ENCODE measurements around the gene IL1B.

Gene IL1B

DNA sequence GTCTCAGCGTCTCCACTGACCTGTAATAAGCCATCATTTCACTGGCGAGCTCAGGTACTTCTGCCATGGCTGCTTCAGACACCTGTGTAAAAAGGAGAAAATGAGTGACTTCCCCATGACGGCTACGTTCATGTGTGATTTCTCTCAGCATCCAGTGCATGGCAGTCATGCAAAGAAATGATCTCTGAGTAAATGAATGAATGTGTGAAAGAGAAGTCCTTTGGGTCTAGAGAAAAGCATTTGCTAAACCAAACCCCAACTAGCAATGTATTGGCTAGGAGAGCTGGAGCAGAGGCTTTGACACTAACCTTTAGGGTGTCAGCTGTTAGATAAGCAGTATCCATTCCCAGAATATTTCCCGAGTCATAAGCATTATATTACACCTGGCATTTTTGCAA is 417 bp downstream of the IL1B start:
- Histone ChIP-seq H3K9ac (ENCODE audit: low read length) (peak overlapping the region; percentile 72), H2BK12ac (ENCODE audit: low read length in 2 of 2) (no peak overlapping the region), H2BK120ac (ENCODE audit: low read depth, low read length) (no peak overlapping the region), H3K18ac (ENCODE audit: low read depth in 1 of 2, low read length in 2 of 2) (no peak overlapping the region), H3K4me2 (ENCODE audit: low read length, poor library complexity, severe bottlenecking) (no peak overlapping the region), H4K8ac (ENCODE audit: low read length) (no peak overlapping the region), H3K4me3 (ENCODE audit: insufficient read depth in 1 of 2, low read depth in 1 of 2, low read length in 2 of 2) (peak overlapping the region in 1 of 2 experiments; percentile 52), H3K9me3 (ENCODE audit: control insufficient read depth, low read length) (no peaks in the 10 kb centered on the region), H3K4me1 (ENCODE audit: control insufficient read depth, insufficient read depth, low read depth, low read length) (peaks cover 3% of the 10 kb centered on the region), H3K27me3 (ENCODE audit: control insufficient read depth in 1 of 2, insufficient read depth in 1 of 2, low read length in 2 of 2) (peaks cover 0 to 8% of the 10 kb centered on the region in 2 experiments), H2AK5ac (ENCODE audit: low read length, severe bottlenecking) (no peak overlapping the region), H3K79me1 (replicated peaks; ENCODE audit: low read length, poor library complexity, severe bottlenecking) (no peaks in the 10 kb centered on the region), H3K23ac (ENCODE audit: low read length in 2 of 2) (no peak overlapping the region), H4K91ac (ENCODE audit: low read length) (no peak overlapping the region), H3K4ac (ENCODE audit: low read depth in 1 of 2, low read length in 2 of 2) (no peak overlapping the region), H3K36me3 (ENCODE audit: control insufficient read depth in 1 of 2, insufficient read depth in 2 of 2, low read depth in 1 of 2, low read length in 2 of 2) (peaks cover 0 to 4% of the 10 kb centered on the region in 2 experiments), H2BK15ac (ENCODE audit: low read depth, poor library complexity, severe bottlenecking) (no peak overlapping the region), H2BK5ac (ENCODE audit: low read depth, low read length, poor library complexity, severe bottlenecking) (no peak overlapping the region), H2AFZ (ENCODE audit: low read depth, low read length) (no peak overlapping the region), H3K14ac (ENCODE audit: low read length in 2 of 2) (no peak overlapping the region), H3K27ac (ENCODE audit: low read length, poor library complexity, severe bottlenecking) (no peak overlapping the region)
- WGBS: 94% methylated on average over 4 of the region's 5 CpGs
- no peak for DNase-seq

DNA sequence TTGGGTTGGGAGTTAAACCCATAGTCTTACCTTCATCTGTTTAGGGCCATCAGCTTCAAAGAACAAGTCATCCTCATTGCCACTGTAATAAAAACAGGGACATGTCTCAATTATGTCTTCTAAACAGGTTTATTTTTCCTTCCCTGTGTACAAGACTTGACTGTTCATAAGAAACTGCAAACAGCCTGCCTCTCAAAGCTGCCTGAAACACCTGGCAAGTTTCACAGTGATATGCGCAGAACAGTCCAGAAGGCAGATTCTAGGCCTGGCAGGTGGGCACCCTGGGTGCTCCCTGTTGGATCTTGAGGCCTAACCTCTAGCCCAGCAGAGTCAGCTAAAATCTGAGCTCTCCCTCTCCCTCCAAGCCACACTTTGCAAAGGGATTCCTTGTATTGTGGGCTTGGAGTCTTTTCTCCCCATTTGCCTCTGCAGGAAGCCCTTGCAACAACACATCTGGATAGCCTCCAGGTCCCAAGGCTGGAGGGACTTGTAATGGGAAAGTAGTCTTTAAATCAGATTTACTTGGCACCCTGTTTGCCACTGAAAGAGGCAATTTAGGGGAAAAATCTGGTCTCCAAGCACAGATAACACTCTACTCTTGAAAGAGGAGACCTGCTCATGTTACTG is 930 bp downstream of the IL1B start:
- Histone ChIP-seq H3K79me1 (replicated peaks; ENCODE audit: low read length, poor library complexity, severe bottlenecking) (no peaks in the 10 kb centered on the region), H2BK120ac (ENCODE audit: low read depth, low read length) (peak overlapping the region; percentile 36), H3K9me3 (ENCODE audit: control insufficient read depth, low read length) (no peaks in the 10 kb centered on the region), H3K27me3 (ENCODE audit: control insufficient read depth in 1 of 2, insufficient read depth in 1 of 2, low read length in 2 of 2) (peaks cover 0 to 8% of the 10 kb centered on the region in 2 experiments), H3K36me3 (ENCODE audit: control insufficient read depth in 1 of 2, insufficient read depth in 2 of 2, low read depth in 1 of 2, low read length in 2 of 2) (peaks cover 0 to 4% of the 10 kb centered on the region in 2 experiments), H3K4me3 (ENCODE audit: insufficient read depth in 1 of 2, low read depth in 1 of 2, low read length in 2 of 2) (peak overlapping the region in 1 of 2 experiments; percentile 52), H2BK15ac (ENCODE audit: low read depth, poor library complexity, severe bottlenecking) (no peak overlapping the region), H2BK12ac (ENCODE audit: low read length in 2 of 2) (no peak overlapping the region), H3K4me2 (ENCODE audit: low read length, poor library complexity, severe bottlenecking) (no peak overlapping the region), H4K91ac (ENCODE audit: low read length) (no peak overlapping the region), H2AFZ (ENCODE audit: low read depth, low read length) (no peak overlapping the region), H3K4ac (ENCODE audit: low read depth in 1 of 2, low read length in 2 of 2) (no peak overlapping the region), H3K4me1 (ENCODE audit: control insufficient read depth, insufficient read depth, low read depth, low read length) (peaks cover 3% of the 10 kb centered on the region), H4K8ac (ENCODE audit: low read length) (no peak overlapping the region), H3K14ac (ENCODE audit: low read length in 2 of 2) (no peak overlapping the region), H3K9ac (ENCODE audit: low read length) (peak overlapping the region; percentile 72), H3K23ac (ENCODE audit: low read length in 2 of 2) (no peak overlapping the region), H2BK5ac (ENCODE audit: low read depth, low read length, poor library complexity, severe bottlenecking) (no peak overlapping the region), H3K18ac (ENCODE audit: low read depth in 1 of 2, low read length in 2 of 2) (no peak overlapping the region), H3K27ac (ENCODE audit: low read length, poor library complexity, severe bottlenecking) (no peak overlapping the region), H2AK5ac (ENCODE audit: low read length, severe bottlenecking) (no peak overlapping the region)
- DNase-seq: no peak
- whole genome bisulfite sequencing: 95% methylated on average over 1 of the region's 1 CpG

DNA sequence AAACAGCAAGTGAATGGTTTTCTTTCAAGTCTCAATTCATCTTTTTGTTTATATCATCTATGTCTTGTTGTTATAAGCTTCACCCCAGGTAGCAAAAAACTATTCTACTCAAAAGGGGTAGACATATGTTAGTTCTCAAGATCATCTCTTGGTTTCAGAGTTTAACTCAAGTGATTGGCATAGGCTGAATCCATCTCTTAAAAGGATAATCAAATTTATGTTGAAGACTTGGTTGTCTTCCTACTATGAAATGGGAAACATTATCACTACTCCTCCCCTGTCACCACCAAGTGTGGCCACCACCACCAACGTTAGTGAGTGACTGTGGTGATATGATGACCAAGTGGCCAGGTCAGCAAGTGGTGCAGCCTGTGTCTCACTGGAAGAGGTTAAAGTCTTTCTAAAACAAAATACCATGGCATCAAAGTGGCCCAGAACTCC is 1.5 kb downstream of the IL1B start:
- no peak overlapping the region for H2BK120ac ChIP-seq (ENCODE audit: low read depth, low read length)
- peaks cover 0 to 4% of the 10 kb centered on the region in 2 experiments for H3K36me3 ChIP-seq (ENCODE audit: control insufficient read depth in 1 of 2, insufficient read depth in 2 of 2, low read depth in 1 of 2, low read length in 2 of 2)
- H2BK12ac ChIP-seq (ENCODE audit: low read length in 2 of 2): no peak overlapping the region
- H3K4me3 ChIP-seq (ENCODE audit: insufficient read depth in 1 of 2, low read depth in 1 of 2, low read length in 2 of 2): no peak overlapping the region
- H3K79me1 ChIP-seq (replicated peaks; ENCODE audit: low read length, poor library complexity, severe bottlenecking): no peaks in the 10 kb centered on the region
- H4K8ac ChIP-seq (ENCODE audit: low read length): no peak overlapping the region
- H3K4ac ChIP-seq (ENCODE audit: low read depth in 1 of 2, low read length in 2 of 2): no peak overlapping the region
- WGBS: 67% methylated on average over 1 of the region's 1 CpG
- H3K14ac ChIP-seq (ENCODE audit: low read length in 2 of 2): no peak overlapping the region
- no peak overlapping the region for H2BK15ac ChIP-seq (ENCODE audit: low read depth, poor library complexity, severe bottlenecking)
- no peak for DNase-seq
- H3K27me3 ChIP-seq (ENCODE audit: control insufficient read depth in 1 of 2, insufficient read depth in 1 of 2, low read length in 2 of 2): peaks cover 0 to 3% of the 10 kb centered on the region in 2 experiments
- H3K4me1 ChIP-seq (ENCODE audit: control insufficient read depth, insufficient read depth, low read depth, low read length): peaks cover 3% of the 10 kb centered on the region
- no peak overlapping the region for H3K4me2 ChIP-seq (ENCODE audit: low read length, poor library complexity, severe bottlenecking)
- no peak overlapping the region for H2AFZ ChIP-seq (ENCODE audit: low read depth, low read length)
- no peak overlapping the region for H3K9ac ChIP-seq (ENCODE audit: low read length)
- H3K9me3 ChIP-seq (ENCODE audit: control insufficient read depth, low read length): no peaks in the 10 kb centered on the region
- no peak overlapping the region for H2BK5ac ChIP-seq (ENCODE audit: low read depth, low read length, poor library complexity, severe bottlenecking)
- H4K91ac ChIP-seq (ENCODE audit: low read length): no peak overlapping the region
- H3K27ac ChIP-seq (ENCODE audit: low read length, poor library complexity, severe bottlenecking): no peak overlapping the region
- no peak overlapping the region for H3K18ac ChIP-seq (ENCODE audit: low read depth in 1 of 2, low read length in 2 of 2)
- H2AK5ac ChIP-seq (ENCODE audit: low read length, severe bottlenecking): no peak overlapping the region
- no peak overlapping the region for H3K23ac ChIP-seq (ENCODE audit: low read length in 2 of 2)

DNA sequence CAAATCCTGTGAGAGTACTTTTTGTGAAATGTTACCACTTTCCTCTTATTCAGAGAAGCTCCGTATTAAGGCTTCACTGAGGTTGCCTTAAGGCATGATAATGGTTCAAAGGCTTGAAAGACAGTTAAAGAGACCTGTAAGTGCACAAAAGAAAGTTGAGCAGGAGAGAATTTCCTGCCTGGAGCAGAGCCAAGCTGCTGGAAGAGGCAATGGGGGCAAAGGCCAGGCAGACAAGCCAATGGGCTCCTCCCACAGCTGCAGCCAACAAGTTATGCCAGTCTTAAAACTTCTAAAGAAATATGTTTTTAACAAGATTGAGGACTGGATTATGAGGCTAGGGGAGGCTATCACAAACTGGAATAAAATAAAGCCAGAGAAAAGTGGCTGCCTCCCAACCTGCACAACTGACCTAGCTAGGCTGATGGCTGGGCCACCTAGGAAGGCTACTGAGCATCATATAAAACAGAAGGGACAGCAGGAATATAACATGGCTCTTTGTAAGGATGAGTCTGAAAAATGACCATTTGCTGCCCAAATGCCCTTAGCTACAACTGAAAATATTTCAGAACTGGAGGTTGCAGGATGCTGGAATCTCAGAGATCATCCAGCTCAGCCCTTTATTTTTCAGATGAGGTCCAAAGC is 2.1 kb downstream of the IL1B start:
- no peak for DNase-seq
- no peak overlapping the region for H2BK5ac ChIP-seq (ENCODE audit: low read depth, low read length, poor library complexity, severe bottlenecking)
- no peak overlapping the region for H4K91ac ChIP-seq (ENCODE audit: low read length)
- no peak overlapping the region for H2AK5ac ChIP-seq (ENCODE audit: low read length, severe bottlenecking)
- no peaks in the 10 kb centered on the region for H3K9me3 ChIP-seq (ENCODE audit: control insufficient read depth, low read length)
- WGBS: 100% methylated on average over 1 of the region's 1 CpG
- H2BK12ac ChIP-seq (ENCODE audit: low read length in 2 of 2): no peak overlapping the region
- no peak overlapping the region for H3K18ac ChIP-seq (ENCODE audit: low read depth in 1 of 2, low read length in 2 of 2)
- no peak overlapping the region for H4K8ac ChIP-seq (ENCODE audit: low read length)
- H3K4me3 ChIP-seq (ENCODE audit: insufficient read depth in 1 of 2, low read depth in 1 of 2, low read length in 2 of 2): no peak overlapping the region
- peaks cover 3% of the 10 kb centered on the region for H3K4me1 ChIP-seq (ENCODE audit: control insufficient read depth, insufficient read depth, low read depth, low read length)
- H3K9ac ChIP-seq (ENCODE audit: low read length): no peak overlapping the region
- H3K4me2 ChIP-seq (ENCODE audit: low read length, poor library complexity, severe bottlenecking): no peak overlapping the region
- H3K4ac ChIP-seq (ENCODE audit: low read depth in 1 of 2, low read length in 2 of 2): no peak overlapping the region
- no peak overlapping the region for H2BK15ac ChIP-seq (ENCODE audit: low read depth, poor library complexity, severe bottlenecking)
- no peak overlapping the region for H2BK120ac ChIP-seq (ENCODE audit: low read depth, low read length)
- H3K79me1 ChIP-seq (replicated peaks; ENCODE audit: low read length, poor library complexity, severe bottlenecking): no peaks in the 10 kb centered on the region
- no peak overlapping the region for H3K23ac ChIP-seq (ENCODE audit: low read length in 2 of 2)
- no peak overlapping the region for H3K27ac ChIP-seq (ENCODE audit: low read length, poor library complexity, severe bottlenecking)
- H3K36me3 ChIP-seq (ENCODE audit: control insufficient read depth in 1 of 2, insufficient read depth in 2 of 2, low read depth in 1 of 2, low read length in 2 of 2): peaks cover 0 to 4% of the 10 kb centered on the region in 2 experiments
- no peak overlapping the region for H2AFZ ChIP-seq (ENCODE audit: low read depth, low read length)
- peaks cover 0 to 3% of the 10 kb centered on the region in 2 experiments for H3K27me3 ChIP-seq (ENCODE audit: control insufficient read depth in 1 of 2, insufficient read depth in 1 of 2, low read length in 2 of 2)
- no peak overlapping the region for H3K14ac ChIP-seq (ENCODE audit: low read length in 2 of 2)

All from mesenchymal stem cell (in vitro differentiated cells and primary cell).